Hypothalamus (tissue), 51 donors: Measurements from ENCODE around the gene DAPK1.
A peak's percentile ranks its signal among the peaks of the same experiment; 100 is the strongest.

Experiments used
- DNase-seq, 51 donors: peaks; one replicate each; lab custom pipeline; 2025; lab: John Stamatoyannopoulos, UW

The DAPK1 gene

DNA sequence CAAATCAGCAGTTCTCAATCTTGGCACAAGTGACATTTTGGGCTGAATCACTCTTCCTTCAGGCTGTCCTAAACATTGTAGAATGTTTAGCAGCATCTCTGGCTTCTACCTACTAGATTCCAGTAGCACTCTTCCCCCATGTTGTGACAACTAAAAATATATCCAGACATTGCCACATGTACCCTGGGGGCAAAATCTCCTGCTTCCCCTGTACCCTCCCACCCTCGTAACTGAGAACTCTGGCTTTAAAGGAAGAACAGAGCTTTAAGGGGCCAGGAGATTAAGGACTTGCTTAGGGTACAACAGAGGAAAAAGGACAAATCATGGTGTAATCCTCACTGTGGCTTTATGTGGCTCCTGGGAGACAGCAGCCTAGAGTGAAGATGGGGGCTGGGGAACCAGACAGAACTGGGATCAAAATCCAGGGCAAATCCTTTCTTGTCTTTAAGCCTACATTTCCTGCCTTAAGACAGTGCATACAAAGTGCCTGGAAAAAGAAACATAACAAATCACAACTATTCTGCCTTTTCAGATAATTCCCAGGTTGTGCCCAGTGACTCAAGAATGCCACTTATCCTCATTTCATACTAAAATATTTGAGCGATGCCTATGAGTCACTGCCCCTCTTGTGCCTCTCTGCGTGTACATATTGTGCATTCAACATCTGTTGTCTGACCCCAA lies 109.3 kb downstream of the DAPK1 start:
- DNase-seq: no peak

DNA sequence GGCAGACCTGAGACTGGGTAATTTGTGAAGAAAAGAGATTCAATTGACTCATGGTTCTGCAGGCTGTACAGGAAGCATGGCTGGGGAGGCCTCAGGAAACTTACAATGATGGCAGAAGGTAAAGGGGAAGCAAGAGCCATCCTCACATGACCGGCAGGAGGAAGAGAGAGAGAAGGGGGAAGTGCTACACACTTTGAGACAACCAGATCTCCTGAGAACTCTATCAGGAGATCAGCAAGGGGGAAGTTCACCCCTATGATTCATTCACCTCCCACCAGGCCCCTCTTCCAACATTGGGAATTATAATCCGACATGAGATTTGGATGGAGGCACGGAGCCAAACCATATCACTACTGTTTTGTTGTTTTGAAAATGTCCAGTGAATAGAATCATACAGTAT lies 110.2 kb downstream of the DAPK1 start:
- DNase-seq: no peak

DNA sequence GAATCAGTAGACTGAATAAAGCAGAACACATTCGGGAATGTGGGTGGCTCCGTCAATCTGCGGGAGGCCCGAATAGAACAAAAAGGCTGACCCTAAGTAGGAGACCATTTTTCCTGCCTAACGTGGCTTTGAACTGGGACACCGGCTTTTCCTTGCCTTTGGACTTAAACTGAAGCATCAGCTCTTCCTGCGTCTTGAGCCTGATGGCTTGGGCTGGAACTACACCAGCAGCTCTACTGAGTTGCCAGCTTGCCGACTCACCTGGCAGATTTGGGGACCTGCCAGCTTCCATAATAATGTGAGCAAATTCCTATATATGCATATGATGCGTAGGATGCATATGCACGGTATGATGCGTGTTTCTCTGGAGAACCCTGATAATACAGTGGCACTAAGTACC lies 111.3 kb downstream of the DAPK1 start:
- DNase-seq: no peak

DNA sequence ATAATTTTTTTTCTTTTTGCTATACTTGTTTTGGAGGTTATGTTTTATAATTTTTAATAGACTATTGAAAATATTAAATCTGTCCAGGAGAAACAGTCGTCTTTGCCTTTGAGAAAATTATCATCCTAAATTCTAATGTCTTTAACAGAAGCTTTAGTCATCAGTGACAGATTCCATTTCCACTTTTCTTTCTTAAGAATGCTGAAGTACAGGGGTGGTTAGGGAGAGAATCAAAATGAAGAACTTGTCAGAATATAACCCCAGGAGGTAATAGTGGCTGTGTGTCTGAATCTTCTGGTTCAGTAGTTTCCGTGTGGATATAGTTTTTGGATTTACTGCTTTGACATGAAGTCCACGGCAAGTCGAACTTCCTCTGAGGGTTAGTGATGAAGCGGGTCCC lies 111.8 kb downstream of the DAPK1 start:
- DNase-seq: no peak

DNA sequence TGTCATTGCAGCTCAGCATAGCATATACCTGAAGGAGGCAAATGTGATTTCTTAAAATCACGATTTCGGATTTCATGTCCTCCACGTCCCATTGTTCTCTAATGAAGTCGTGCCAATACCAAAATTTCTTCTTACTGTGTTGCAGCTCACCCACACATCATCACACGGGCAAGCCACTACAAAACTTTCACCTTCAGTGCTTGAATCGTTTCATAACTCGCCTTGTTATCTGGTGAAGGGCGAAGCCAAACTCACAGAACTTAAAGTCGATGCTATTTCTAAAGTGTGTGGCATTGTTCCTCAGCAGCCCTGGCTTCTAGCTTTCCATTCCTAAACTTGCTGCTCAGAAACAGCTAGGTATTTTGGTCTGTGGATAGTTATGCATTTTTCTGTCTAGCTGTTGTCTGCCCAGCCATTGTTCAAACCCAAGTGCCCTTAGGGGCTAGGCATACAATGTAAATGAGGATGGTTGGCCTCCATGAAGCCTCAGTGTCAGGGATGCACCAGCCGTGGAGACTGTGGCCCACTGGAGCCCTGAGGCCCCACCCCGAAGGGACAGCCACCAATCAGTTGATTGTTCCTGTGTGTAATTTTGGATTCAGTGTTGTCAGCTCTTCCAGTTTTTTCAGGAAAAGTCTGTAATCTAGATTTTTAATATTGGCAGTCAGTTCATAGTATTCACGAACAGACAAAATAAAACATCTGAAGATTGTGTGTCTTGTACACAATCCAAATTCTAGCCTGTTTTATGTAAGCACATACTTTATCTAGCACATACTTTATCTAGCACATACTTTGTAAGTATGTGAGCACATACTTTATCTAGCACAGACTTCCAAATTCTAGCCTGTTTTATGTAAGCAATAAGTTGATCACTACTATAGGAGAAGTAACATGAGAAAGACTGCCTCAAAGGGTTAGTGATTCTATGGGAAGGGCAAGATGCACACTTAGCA lies 112.8 kb downstream of the DAPK1 start:
- DNase-seq: peak in 1 of 51 donors; percentile 34

DNA sequence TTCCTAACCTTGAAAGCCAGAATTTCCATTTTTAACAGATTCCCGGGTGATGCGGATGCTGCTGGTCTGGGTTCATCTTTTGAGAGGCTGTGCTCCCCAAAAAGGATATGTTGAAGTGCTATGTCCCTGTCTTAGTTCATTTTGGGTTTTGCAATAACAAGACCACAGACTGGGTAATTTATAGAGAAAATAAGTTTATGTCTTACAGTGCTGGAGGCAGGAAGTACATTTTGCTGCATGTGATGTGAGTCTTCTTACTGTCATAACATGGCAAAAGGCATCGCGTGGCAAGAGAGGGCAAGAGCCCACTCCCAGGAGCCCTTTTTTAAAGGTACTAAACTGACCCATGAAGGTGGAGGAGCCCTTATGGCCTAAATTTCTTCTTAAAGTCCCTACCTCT lies 114.1 kb downstream of the DAPK1 start:
- no peak for DNase-seq

DNA sequence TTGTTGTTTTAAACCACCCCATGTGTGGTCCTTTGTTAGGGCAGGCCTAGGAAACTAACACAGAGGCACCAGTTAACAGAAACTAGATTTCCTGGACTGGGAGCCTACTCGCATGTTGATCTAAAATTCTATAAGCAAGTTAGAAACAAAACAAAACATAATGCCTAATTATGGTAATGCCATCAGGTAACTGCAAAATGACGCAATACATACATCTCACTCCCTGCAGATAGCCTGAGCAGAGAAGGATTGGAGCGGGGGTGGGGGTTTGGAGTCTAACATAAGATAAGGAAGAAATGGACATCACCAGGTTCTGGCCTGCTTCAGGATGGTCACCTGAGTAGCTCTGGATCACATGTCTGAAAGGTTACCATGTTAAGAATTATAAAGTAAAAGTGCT lies 114.9 kb downstream of the DAPK1 start:
- no peak for DNase-seq

DNA sequence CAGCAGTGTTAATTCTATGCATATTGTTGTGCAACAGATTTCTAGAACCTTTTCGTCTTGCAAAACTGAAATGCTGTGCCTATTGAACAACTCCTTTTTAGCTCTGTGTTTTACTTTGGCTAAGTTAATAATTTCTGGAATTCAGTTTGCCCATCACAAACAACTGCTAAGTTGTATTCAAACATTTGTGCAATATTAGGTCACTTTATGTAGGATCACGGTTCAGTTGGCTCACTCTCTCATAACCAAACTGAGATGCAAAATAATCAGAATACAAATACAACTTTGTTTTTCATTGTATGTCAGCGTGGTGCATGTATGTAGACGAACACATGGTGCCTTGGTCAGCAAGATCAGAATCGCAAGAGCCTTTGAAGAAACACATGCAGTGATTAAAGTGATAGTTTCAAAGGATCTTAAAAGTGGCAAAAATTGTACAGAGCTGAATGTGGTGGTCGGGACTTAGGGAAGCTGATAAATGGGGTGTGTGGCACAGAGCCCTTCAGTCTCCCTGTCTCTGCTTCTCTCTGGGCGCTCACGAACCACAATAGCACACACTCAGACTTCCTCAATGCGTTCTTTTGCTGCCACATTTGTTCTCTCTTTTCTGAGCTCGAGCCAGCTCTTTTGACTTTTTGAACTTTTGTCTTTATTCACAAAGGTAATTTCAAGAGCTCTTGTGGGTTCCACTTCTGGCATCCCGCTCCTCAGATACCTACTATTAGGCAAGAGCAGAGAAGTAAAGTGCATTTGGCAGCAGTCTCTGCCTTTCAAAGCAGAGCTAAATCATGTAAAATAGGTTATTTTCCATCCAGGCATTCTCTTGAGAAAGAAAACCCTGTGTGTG lies 115.8 kb downstream of the DAPK1 start:
- peak in 2 of 51 donors; percentile 39 to 45 for DNase-seq

DNA sequence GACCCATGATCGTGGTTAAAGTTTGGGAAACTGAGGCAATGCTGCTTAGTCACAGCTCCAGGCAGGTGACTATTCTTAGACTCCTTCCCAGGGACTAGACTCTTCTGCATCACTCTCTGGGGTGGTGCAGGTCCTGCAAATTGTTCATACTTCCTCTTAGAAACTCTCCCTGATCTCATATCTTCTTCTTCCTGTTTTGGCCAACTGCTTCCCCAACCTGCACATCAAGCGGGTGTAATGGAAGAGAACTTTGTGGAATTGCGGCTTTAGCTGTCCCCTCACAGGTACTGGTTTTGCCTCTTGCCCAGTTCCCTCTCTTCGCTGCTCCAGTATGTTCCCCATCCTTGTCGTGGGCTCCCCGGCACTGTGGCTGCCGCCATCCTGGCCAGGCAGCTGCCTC lies 116.7 kb downstream of the DAPK1 start:
- no peak for DNase-seq

DNA sequence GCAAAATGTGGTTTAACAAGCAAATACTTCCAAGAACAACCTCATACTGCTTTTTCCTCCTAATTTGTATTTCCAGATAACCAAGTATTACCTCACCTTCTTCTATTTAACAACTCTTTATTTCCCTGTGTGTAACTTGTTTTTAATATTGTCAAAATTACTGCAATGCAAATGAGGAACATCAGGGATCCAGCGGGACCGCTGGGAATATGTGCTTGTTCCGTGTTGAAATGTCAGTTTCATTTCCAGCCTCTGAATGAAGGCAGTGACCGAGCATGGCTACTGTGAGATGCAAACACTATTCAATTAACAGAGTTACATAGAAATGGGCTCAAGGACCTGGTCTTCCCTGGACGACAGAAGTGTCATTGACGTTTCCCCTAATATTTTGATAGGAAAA lies 117.5 kb downstream of the DAPK1 start:
- DNase-seq: no peak

DNA sequence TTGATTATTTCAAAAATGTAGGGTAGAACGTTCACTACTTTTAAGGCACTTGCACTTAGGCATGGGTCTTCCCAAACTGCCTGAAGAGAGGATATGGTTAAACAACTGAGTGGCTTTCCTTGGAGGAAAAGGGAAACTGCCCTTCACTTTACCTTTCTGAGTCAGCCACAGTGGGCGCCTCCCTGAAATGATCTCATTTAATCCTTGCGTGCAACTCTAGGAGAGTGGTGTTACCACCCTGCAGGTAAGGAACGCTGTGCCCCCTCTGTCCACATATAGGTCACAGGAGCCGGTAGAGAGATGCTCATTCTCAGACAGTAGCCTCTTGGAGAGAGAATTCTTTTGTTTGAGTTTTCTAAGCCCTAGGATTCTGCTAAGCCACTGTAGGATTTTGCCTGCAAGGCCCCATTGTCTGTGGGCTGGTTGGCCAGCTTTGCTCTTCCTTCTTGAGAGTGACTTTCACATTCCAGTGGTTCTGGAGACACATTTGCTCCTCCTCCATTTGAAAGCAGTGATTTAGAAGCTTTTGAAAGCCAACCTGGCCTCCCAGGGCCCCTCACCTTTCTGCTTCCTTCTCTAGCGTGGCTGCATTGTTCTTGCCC lies 118.0 kb downstream of the DAPK1 start:
- no peak for DNase-seq

DNA sequence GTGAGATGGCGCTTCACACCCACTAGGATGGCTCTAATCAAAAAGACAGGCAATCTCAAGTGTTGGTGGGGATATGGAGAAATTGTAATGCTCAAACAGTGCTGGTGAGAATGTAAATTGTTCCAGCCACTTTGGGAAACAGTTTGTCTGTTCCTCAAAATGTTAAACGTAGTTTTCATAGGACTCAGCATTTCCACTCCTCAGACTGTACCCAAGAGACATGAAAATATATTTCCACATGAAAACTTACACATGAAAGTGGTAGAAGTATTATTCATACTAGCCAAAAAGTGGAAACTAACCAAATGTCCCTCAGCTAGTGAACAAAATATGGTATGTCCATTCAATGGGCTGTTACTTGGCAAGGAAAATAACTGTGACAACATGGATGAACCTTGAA lies 120.6 kb downstream of the DAPK1 start:
- DNase-seq: no peak

DNA sequence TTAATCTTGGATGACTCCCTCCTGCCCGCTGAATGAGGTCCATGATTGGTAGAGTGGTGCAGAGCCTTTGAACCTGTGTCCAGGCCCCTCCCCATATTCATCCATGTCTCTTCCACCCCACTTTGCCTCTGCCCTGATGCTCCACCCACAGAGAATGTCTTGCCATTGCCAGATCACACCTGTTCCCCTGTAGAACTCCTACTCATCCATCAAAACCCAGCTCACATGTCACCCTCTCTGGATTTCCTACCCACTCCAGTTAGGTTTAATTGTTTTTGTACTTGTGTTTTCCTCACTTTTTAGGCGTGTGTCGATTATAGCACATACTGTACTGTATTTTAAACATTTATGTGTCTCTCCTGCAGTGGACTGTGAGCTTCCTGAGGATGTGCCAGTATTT lies 121.3 kb downstream of the DAPK1 start:
- DNase-seq: no peak

DNA sequence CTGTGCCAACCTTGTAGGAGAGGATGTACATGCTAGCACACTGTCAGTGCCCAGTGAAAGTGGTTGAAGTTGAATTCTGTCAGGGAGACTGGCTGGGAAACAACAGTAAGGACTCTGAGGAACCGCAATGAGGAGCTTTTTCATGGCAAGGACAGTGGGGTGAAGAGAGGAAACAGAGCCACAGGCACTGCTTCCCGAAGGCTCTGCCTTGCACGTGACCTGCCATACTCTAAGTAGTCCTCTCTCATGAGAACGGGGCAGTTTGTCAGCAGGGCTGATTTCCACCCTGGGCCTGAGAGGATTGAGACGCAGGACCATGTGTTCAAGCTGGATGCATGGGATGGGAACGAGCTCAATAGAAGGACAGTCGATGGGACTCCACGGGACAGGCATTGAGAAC lies 121.7 kb downstream of the DAPK1 start:
- no peak for DNase-seq

DNA sequence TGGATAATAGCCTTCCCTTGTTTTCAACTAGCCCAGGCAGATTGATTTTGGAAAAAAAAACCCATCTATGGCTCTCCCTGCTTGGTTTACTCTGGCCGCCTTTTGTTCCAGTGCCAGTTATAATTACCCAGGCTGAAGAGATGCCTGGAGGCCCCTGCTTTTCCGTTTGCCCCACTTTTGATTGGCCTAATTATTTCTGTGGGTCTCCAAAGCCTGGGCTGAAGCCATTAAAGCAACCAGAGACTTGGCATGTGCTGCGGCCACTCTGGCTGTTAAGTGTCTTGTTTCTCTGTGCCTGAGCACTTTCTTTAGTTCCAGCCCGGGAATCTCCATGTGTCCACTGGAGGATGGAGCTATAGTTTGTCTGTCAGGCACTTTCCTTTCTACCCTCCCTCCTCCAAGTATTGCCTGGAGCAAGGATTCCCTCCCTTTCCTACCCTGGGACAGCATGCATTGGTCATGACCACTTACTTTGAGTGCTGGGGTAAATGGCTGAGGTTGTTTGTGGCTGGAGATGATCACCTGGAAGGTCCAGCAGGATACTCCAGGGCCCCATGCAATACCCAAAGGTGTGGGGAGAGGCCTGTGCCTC lies 123.2 kb downstream of the DAPK1 start:
- peak in 25 of 51 donors; percentile 5 to 66 (median 33) for DNase-seq

DNA sequence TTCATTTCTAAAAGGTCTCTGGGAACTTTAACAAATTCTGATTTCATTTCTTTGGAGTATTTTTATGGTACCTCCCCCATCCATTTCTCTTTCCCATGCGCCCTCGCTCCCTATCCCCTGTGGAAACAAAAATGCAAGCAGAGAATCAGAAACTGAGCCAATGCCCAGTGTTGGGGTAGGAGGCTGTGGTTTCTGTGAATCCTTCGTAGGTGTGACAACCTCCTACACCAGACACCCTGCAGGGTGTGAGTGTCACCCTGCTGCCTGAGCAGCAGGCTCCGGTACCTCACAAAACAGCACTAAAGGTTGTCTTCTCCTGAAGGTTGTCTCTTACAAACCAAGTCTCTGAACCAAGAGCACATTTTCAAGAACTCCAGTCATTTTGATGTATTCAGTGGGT lies 124.4 kb downstream of the DAPK1 start:
- DNase-seq: no peak

DNA sequence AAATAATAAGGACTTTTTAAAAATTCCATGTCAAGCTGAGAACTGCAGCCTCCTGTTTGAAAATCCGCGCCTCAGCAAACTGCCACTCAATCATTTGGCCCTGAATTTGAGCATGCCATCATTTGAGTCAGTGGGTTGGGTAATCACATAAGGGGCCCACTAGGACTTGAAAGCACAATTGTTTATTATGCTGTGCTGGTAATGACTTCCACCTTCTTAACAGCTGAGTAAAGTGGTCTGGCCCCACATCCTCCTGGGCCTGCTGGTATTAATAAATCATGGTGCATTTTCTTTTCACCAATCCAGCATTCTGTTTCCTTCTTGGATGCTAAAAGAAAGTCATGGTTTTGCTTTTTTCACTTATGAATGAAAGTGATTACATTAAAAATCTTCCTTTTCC lies 125.3 kb downstream of the DAPK1 start:
- no peak for DNase-seq

DNA sequence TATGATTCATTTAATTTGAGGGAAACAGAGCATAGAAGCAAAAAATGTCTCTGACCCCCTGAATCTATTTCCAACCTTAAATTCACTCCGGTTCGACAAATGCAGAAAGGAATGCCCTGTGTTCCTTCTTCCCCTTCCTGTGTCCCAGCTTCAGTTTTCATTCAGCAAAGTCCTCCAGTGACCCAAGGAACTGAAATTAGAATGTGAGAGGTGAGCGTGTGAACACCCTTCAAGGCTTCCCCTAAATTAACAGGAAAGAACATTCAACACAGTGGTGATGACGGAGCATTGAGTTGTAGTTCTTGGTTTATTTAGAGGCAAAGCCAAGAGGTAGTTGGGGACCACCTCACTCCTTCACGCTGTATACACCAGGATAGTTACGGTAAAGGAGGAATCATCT lies 130.7 kb downstream of the DAPK1 start:
- no peak for DNase-seq

DNA sequence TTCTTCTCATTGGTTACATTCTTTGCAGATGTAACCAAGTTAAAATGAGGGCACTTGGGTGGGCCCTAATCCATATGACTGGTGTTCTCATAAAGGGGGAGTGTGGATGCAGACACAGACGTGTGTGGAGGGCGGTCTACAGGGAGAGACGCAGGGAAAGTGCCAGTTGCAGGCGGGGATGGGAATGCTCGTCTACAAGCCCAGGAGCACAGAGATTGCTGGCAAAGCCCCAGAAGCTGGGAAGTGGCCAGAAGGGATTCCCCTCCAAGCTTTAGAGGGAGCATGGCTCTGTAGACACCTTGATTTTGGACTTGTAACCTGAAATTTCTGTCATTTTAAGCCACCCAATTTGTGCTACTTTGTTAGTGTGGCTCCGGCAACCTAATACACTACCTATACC lies 131.4 kb downstream of the DAPK1 start:
- peak in 6 of 51 donors; percentile 5 to 28 (median 13) for DNase-seq

DNA sequence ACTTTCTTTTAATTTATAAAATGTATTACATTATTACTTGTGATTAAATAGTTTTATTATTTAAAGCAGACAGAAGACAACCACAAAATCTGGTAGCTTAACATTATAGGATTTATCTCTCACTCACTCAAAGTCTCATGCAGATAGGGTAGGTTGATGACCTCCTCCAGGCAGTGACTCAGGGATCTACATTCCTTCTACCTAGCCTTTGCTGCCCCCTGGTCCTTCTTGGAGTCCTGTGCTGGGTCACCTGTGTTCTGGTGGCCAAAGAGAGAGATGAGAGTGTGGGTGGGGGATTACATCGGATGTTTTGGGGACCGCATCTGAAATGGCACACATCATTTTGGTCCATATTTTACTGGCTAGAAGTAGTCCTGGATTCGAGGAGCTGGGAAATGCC lies 132.6 kb downstream of the DAPK1 start:
- DNase-seq: no peak
